GM12878 (cell line): ENCODE results near the gene MAGI2. TPM values are rescaled to one million over a fixed set of nuclear protein-coding genes. Genes with fewer than 3 reads are reported as not detected.

Experiments
- ATAC-seq: fragments of 200-7000 bp; cut with Tn5 transposase; 3 replicates; pipeline ENCODE4 v1.9.1; 2020; ENCODE audit warnings: mild to moderate bottlenecking, moderate library complexity
- BruUV-seq: library from RNA; stranded (reverse); fragments of 400-500 nt; replicated peaks from 2 replicates; lab custom pipeline; 2021; lab: Mats Ljungman, UMichigan
- CTCF ChIA-PET: fragments of 300-600 bp; sonication (Branson Sonifier 250); formaldehyde crosslinking; extraction: SDS; loops from one replicate; lab custom pipeline; 2021; ENCODE audit warnings: inconsistent platforms; lab: Yijun Ruan, JAX
- POLR2A ChIA-PET: fragments of 350-600 bp; formaldehyde crosslinking; extraction: SDS; loops from one replicate; lab custom pipeline; 2021; ENCODE audit warnings: inconsistent platforms; lab: Charles Lee
- RAD21 ChIA-PET: fragments of 300-600 bp; sonication (Branson Sonifier 250); formaldehyde crosslinking; loops from one replicate; lab custom pipeline; 2023; ENCODE audit warnings: antibody characterized with exemption; ENCODE audit not compliant: unreplicated experiment; lab: Charles Lee
- SMC1A ChIA-PET: fragments of 300-600 bp; sonication (Branson Sonifier 250); formaldehyde crosslinking; loops from one replicate; lab custom pipeline; 2023; ENCODE audit not compliant: unreplicated experiment, uncharacterized antibody; lab: Charles Lee
- DNase-seq: peaks from one replicate; pipeline ENCODE4 v3.0.0-alpha.2; 2011; ENCODE audit warnings: low read depth, low spot score
- FAIRE-seq: peaks from 3 replicates; lab custom pipeline; 2011; peaks lifted over from hg19 to GRCh38; lab: Jason Lieb, UNC
- H2AFZ ChIP-seq: 2 replicates; pipeline ENCODE4 v1.6.0; 2011; ENCODE audit warnings: low read depth, low read length, control low read depth; ENCODE audit not compliant: control insufficient read depth
- H3K27ac ChIP-seq: 2 replicates; pipeline ENCODE4 v1.5.1; 2011; ENCODE audit warnings: control low read depth; ENCODE audit not compliant: control insufficient read depth, insufficient read depth
- H3K27me3 ChIP-seq, 2 experiments: replicated peaks in 1 of 2; 2 replicates each; pipeline versions ENCODE4 v1.6.0 to v1.6.1; 2011; ENCODE audit warnings: low read length in 1 of 2; ENCODE audit not compliant: control insufficient read depth in 2 of 2, insufficient read depth in 2 of 2
- H3K36me3 ChIP-seq, 2 experiments: 2 replicates each; pipeline ENCODE4 v1.5.1; 2011; ENCODE audit warnings: low read length in 1 of 2; ENCODE audit not compliant: control insufficient read depth in 2 of 2, insufficient read depth in 2 of 2
- H3K4me1 ChIP-seq: 2 replicates; pipeline ENCODE4 v1.6.1; 2011; ENCODE audit warnings: mild to moderate bottlenecking, low read length, moderate library complexity, mixed read lengths; ENCODE audit not compliant: control insufficient read depth, insufficient read depth
- H3K4me2 ChIP-seq: 2 replicates; pipeline ENCODE4 v1.6.0; 2011; ENCODE audit warnings: control low read depth; ENCODE audit not compliant: control insufficient read depth, insufficient read depth
- H3K4me3 ChIP-seq: fragments of 200-600 bp; sonication (generic); 2 replicates; pipeline ENCODE4 v1.5.1; 2016
- H3K79me2 ChIP-seq: 2 replicates; pipeline ENCODE4 v1.6.0; 2011; ENCODE audit warnings: low read length; ENCODE audit not compliant: control insufficient read depth, insufficient read depth
- H3K9ac ChIP-seq: 2 replicates; pipeline ENCODE4 v1.8.0; 2011; ENCODE audit warnings: low read length, control low read depth, mixed read lengths; ENCODE audit not compliant: control insufficient read depth, insufficient read depth
- H3K9me3 ChIP-seq: replicated peaks from 3 replicates; pipeline ENCODE4 v1.5.1; 2011; ENCODE audit warnings: mild to moderate bottlenecking, low read length; ENCODE audit not compliant: control insufficient read depth, insufficient read depth
- H4K20me1 ChIP-seq: 2 replicates; pipeline ENCODE4 v1.6.0; 2011; ENCODE audit not compliant: control insufficient read depth, insufficient read depth
- BCL11A ChIP-seq: IDR thresholded peaks from 2 replicates; pipeline ENCODE4 v1.6.1; 2011; ENCODE audit warnings: low read depth, low read length
- BHLHE40 ChIP-seq, 2 experiments: fragments of 450-650 bp in 1 of 2; IDR thresholded peaks; 2 replicates each; pipeline ENCODE4 v1.6.1; 2011 to 2017; ENCODE audit warnings: low read depth in 2 of 2, borderline replicate concordance in 1 of 2, improper control_type of control experiment in 1 of 2, low read length in 1 of 2, mild to moderate bottlenecking in 1 of 2
- CEBPB ChIP-seq, 2 experiments: fragments of 150-350 bp in 1 of 2; IDR thresholded peaks; 2 replicates each; pipeline ENCODE4 v1.6.1; 2012 to 2014; ENCODE audit warnings: low read depth in 2 of 2, low read length in 2 of 2, borderline replicate concordance in 1 of 2, inconsistent platforms in 1 of 2
- EGR1 ChIP-seq, 2 experiments: IDR thresholded peaks; 1 replicate in 1 of 2; 2 replicates in 1 of 2; pipeline ENCODE4 v1.6.1; 2011 to 2012; ENCODE audit warnings: low read depth in 2 of 2, low read length in 2 of 2, borderline replicate concordance in 1 of 2, mild to moderate bottlenecking in 1 of 2, moderate library complexity in 1 of 2
- GATAD2B ChIP-seq: fragments of 450-650 bp; conservative IDR thresholded peaks from 2 replicates; pipeline ENCODE4 v1.6.1; 2017; ENCODE audit warnings: low read depth, mild to moderate bottlenecking, moderate library complexity
- HDAC2 ChIP-seq: fragments of 200-600 bp; sonication (generic); IDR thresholded peaks from 2 replicates; pipeline ENCODE4 v1.6.1; 2017
- JUNB ChIP-seq: IDR thresholded peaks from 2 replicates; pipeline ENCODE4 v1.6.1; 2016; ENCODE audit warnings: antibody characterized with exemption, mild to moderate bottlenecking
- LARP7 ChIP-seq: fragments of 450-650 bp; IDR thresholded peaks from 2 replicates; pipeline ENCODE4 v1.6.1; 2017; ENCODE audit warnings: mild to moderate bottlenecking
- MYC ChIP-seq: IDR thresholded peaks from 2 replicates; pipeline ENCODE4 v1.6.1; 2011; ENCODE audit warnings: mild to moderate bottlenecking, low read length, moderate library complexity, inconsistent platforms; ENCODE audit not compliant: insufficient read depth, insufficient replicate concordance, insufficient read length, severe bottlenecking
- POLR2A ChIP-seq: IDR thresholded peaks from 2 replicates; pipeline ENCODE4 v1.6.1; 2011; ENCODE audit warnings: low read depth, mild to moderate bottlenecking, low read length
- POU2F2 ChIP-seq: IDR thresholded peaks from 3 replicates; pipeline ENCODE4 v1.6.1; 2011; ENCODE audit warnings: low read depth, mild to moderate bottlenecking, low read length, borderline replicate concordance
- ZNF207 ChIP-seq: fragments of 450-650 bp; IDR thresholded peaks from 2 replicates; pipeline ENCODE4 v1.6.1; 2014; ENCODE audit warnings: antibody characterized with exemption, mild to moderate bottlenecking, borderline replicate concordance
- ZSCAN29 ChIP-seq: fragments of 450-650 bp; IDR thresholded peaks from 2 replicates; pipeline ENCODE4 v1.6.1; 2017; ENCODE audit warnings: mild to moderate bottlenecking, moderate library complexity
- WGBS: methylation state at CpG from one replicate; pipeline ENCODE4 v1.1.6; 2016; ENCODE audit warnings: low lambda C conversion rate; ENCODE audit not compliant: insufficient replicate concordance, insufficient coverage; ENCODE audit errors: missing lambda C conversion rate; 5-methylcytosine and 5-hydroxymethylcytosine counted together
- in situ Hi-C: fragments of 300-500 bp; cut with MboI; formaldehyde crosslinking; loops from 9 replicates; pipeline ENCODE4 v1.14.3; 2018; ENCODE audit warnings: mixed read lengths
- intact Hi-C: fragments of 100-400 bp; cut with micrococcal nuclease; formaldehyde crosslinking; loops from one replicate; pipeline ENCODE4 v1.14.2; 2022; ENCODE audit not compliant: unreplicated experiment
- polyA plus RNA-seq, 11 experiments: library from polyadenylated mRNA; depleted of rRNA in 4 of 11; unstranded in 6 of 11; stranded (reverse) in 5 of 11; fragments of >200 nt; fragmentation: Nextera tagmentation in 4 of 11; fragmentation: Illumina TruSeq in 1 of 11; extraction: Ambion mirVana in 4 of 11; extraction: Trizol in 1 of 11; gene quantifications; 1 replicate in 1 of 11; 2 replicates in 10 of 11; pipeline versions ENCODE4 v1.2.1 to v1.2.3, GENCODE V29; 2011 to 2016; ENCODE audit warnings: inconsistent platforms in 2 of 11, missing spikeins in 2 of 11, low read depth in 1 of 11
- total RNA-seq, 4 experiments: library from RNA; depleted of rRNA in 3 of 4; stranded (reverse); fragments of >200 nt in 3 of 4; fragmentation: Illumina TruSeq in 1 of 4; extraction: Trizol in 1 of 4; gene quantifications; 2 replicates each; pipeline versions ENCODE4 v1.2.1 to v1.2.3, GENCODE V29; 2013 to 2021
- TF ChIP-seq, protein P1 (sequence below): fragments of 450-650 bp; IDR thresholded peaks from 2 replicates; pipeline ENCODE4 v1.6.1; 2018; ENCODE audit warnings: mild to moderate bottlenecking, low read depth, moderate library complexity; ENCODE audit not compliant: partially characterized antibody
- TF ChIP-seq, protein P2 (sequence below): IDR thresholded peaks from 2 replicates; pipeline ENCODE4 v1.6.1; 2011; ENCODE audit warnings: mild to moderate bottlenecking, low read depth, low read length, moderate library complexity; ENCODE audit not compliant: insufficient replicate concordance

Gene MAGI2
- total and polyA plus RNA-seq, 10 of the 15 experiments (the other 5 are each of a cell fraction or from before 2014, with no cell fraction given), result 0.01 to 0.31 (median 0.05) TPM; not detected in 2

DNA sequence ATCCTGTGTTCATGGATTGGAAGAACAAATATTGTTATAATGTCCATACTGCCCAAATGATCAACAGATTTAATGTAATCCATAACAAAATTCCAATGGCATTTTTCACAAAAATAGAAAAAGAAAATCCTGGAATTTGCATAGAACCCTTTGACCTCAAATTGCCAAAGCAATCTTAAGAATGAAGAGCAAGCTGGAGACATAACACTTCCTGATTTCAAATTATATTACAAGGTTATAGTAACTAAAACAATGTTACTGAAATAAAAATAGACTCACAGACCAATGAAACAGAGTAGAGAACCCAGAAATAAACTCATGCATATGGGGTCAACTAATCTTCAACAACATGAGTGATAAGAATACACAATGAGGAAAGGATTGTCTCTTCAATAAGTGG lies 1352.4 kb downstream of the MAGI2 start (continued):
- TF ChIP-seq, protein P1, sequence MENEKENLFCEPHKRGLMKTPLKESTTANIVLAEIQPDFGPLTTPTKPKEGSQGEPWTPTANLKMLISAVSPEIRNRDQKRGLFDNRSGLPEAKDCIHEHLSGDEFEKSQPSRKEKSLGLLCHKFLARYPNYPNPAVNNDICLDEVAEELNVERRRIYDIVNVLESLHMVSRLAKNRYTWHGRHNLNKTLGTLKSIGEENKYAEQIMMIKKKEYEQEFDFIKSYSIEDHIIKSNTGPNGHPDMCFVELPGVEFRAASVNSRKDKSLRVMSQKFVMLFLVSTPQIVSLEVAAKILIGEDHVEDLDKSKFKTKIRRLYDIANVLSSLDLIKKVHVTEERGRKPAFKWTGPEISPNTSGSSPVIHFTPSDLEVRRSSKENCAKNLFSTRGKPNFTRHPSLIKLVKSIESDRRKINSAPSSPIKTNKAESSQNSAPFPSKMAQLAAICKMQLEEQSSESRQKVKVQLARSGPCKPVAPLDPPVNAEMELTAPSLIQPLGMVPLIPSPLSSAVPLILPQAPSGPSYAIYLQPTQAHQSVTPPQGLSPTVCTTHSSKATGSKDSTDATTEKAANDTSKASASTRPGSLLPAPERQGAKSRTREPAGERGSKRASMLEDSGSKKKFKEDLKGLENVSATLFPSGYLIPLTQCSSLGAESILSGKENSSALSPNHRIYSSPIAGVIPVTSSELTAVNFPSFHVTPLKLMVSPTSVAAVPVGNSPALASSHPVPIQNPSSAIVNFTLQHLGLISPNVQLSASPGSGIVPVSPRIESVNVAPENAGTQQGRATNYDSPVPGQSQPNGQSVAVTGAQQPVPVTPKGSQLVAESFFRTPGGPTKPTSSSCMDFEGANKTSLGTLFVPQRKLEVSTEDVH, result no peak
- TF ChIP-seq BHLHE40 (IDR thresholded peaks at IDR 0.05; ENCODE audit: borderline replicate concordance in 1 of 2, low read depth in 2 of 2, low read length in 1 of 2), result no peak

DNA sequence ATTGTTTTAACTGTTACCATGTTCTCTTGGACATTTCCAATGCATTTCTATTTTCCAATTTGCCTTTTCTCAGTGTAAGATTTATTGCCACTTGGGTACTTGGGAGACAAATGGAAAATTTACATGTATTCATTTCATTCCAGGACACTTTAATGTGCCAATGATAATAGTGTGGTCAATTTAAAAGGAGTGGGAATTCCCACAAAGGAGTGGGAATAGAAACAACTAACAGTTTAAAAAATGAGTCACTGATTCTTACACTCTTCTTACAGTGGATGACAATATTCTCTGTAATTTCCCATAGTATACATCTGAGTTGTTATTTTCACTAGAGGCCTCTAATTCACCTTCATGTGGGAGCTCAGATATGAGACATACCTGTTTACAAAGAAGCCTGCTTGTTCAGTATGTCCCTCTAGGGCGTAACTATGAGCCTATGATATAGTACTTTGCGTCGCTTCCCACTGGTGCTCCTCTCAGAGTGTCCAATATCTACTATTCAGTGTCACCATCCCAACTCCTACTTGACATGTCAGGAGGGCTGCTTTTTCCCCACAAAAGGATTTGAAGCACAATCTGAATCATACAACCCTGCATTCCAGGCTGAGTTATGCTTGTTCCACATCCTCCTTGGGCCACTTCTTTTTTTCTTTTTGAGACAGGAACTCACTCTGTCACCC lies 1353.6 kb downstream of the MAGI2 start:
- no peak for ATAC-seq
- Histone ChIP-seq H3K79me2 (no peaks in the 10 kb centered on the region), H3K27ac (no peak overlapping the region), H3K36me3 (no peaks in the 10 kb centered on the region), H3K9ac (no peak overlapping the region), H3K4me3 (no peak overlapping the region), H3K9me3 (no peaks in the 10 kb centered on the region), H4K20me1 (no peaks in the 10 kb centered on the region), H3K4me2 (no peak overlapping the region), H3K27me3 (no peaks in the 10 kb centered on the region), H3K4me1 (no peaks in the 10 kb centered on the region), H2AFZ (no peak overlapping the region)
- WGBS, result 45% methylated on average over 3 of the region's 3 CpGs
- BruUV-seq, result no TSS peak
- no peak for DNase-seq
- SMC1A ChIA-PET, result no interaction called here
- intact Hi-C loops, result no loop called here
- FAIRE-seq, result no peak
- CTCF ChIA-PET, result no interaction called here
- POLR2A ChIA-PET, result no interaction called here
- RAD21 ChIA-PET, result no interaction called here
- TF ChIP-seq HDAC2 (no peak), POU2F2 (no peak), ZSCAN29 (no peak), LARP7 (no peak), JUNB (no peak), ZNF207 (no peak), POLR2A (no peak), EGR1 (IDR thresholded peaks at IDR 0.05; ENCODE audit: borderline replicate concordance in 1 of 2, low read depth in 2 of 2, low read length in 2 of 2) (no peak), CEBPB (IDR thresholded peaks at IDR 0.05; ENCODE audit: borderline replicate concordance in 1 of 2, low read depth in 2 of 2, low read length in 2 of 2) (no peak), MYC (no peak), BCL11A (no peak), GATAD2B (no peak)
- TF ChIP-seq, protein P2, sequence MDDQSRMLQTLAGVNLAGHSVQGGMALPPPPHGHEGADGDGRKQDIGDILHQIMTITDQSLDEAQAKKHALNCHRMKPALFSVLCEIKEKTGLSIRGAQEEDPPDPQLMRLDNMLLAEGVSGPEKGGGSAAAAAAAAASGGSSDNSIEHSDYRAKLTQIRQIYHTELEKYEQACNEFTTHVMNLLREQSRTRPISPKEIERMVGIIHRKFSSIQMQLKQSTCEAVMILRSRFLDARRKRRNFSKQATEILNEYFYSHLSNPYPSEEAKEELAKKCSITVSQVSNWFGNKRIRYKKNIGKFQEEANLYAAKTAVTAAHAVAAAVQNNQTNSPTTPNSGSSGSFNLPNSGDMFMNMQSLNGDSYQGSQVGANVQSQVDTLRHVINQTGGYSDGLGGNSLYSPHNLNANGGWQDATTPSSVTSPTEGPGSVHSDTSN, result no peak
- in situ Hi-C loops, result no loop called here
